ENCODE data around the gene USP36.

Gene USP36

DNA sequence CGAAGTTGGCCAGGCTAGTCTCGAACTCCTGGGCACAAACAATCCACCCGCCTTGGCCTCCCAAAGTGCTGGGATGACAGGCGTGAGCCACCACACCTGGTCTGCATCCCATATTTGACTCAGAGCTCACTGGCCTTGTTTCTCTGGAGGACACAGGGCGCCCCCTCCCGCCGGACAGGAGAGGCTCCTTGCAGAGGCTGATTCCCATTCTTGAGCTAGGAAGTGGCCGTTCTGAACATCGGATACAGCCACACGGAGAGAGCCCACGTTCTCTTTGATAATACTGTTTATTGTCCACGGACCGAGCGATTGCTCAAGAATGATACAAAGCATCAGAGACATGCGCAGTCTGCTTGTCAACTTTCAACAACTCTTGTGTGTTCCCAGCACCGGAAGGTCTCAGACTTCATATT lies 12.1 kb upstream of the USP36 start:
- TF ChIP-seq, protein P1, sequence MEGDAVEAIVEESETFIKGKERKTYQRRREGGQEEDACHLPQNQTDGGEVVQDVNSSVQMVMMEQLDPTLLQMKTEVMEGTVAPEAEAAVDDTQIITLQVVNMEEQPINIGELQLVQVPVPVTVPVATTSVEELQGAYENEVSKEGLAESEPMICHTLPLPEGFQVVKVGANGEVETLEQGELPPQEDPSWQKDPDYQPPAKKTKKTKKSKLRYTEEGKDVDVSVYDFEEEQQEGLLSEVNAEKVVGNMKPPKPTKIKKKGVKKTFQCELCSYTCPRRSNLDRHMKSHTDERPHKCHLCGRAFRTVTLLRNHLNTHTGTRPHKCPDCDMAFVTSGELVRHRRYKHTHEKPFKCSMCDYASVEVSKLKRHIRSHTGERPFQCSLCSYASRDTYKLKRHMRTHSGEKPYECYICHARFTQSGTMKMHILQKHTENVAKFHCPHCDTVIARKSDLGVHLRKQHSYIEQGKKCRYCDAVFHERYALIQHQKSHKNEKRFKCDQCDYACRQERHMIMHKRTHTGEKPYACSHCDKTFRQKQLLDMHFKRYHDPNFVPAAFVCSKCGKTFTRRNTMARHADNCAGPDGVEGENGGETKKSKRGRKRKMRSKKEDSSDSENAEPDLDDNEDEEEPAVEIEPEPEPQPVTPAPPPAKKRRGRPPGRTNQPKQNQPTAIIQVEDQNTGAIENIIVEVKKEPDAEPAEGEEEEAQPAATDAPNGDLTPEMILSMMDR (IDR thresholded peaks at IDR 0.05): no peak

GRCh38 chr17:78849026-78849425 lies 8.4 kb upstream of the USP36 start:
- TF ChIP-seq, protein P1 (IDR thresholded peaks at IDR 0.05): no peak

GRCh38 chr17:78847052-78847451 lies 6.4 kb upstream of the USP36 start:
- TF ChIP-seq, protein P1 (IDR thresholded peaks at IDR 0.05): no peak

- TF ChIP-seq, protein P1 (IDR thresholded peaks at IDR 0.05): no peak
Observed at GRCh38 chr17:78844301-78845005, 3.8 kb upstream of the USP36 start.

DNA sequence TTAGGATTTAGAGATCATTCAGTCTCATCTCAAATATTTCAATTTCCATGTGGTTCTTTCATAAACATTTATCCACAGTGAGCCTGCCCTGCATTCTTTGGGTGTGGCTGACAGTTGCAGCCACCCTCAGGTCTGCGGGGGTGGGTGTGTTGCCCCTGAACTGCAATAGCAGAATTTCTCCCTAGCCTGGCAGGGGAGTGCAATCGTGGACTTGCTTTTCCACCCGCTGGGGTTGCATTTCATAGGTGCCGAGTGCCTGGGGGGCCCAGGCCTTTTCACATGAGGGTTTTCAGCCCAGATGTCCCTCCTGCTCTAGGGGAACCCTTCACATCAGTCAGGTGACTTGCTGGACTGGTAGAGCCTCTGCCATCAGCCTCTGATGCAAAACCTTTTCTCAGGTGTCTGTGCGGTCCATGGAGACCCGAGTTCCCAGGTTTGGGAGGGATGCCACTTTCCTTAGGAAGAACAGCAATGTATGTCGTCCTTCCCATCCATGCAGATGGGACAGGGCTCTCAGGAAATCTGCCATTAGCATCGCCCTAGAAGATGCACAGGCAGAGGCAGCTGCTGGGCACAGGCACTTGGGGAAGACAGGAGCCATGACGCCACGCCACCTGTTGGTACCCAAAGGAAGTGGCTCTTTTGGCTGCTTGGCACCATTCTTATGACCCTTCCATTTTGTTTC lies 2.4 kb upstream of the USP36 start:
- TF ChIP-seq, protein P1 (IDR thresholded peaks at IDR 0.05): peak; percentile 55; the same call in 1 of the 2 replicates

DNA sequence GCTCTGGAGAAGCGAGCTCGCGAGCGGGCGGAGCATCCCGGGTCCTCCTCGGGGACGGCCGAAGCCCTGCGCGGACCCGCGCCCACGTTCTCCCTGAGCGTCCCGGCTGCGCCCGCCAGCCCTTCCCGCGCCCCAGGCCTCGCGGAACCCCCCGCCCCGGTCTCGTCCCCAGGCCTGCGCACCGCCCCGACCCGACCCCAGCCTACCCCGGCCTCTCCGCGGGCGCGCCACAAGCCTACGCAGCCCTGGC lies 159 bp downstream of the USP36 start:
- TF ChIP-seq, protein P1 (IDR thresholded peaks at IDR 0.05): no peak

- TF ChIP-seq, protein P1 (IDR thresholded peaks at IDR 0.05): no peak
Observed at GRCh38 chr17:78839762-78840529, 668 bp downstream of the USP36 start.

All from LNCAP (cell line).